DOHH2 (cell line): ENCODE results near the gene USH2A.

ENCODE experiments used
- H3F3A ChIP-seq: fragments of 200-600 bp; sonication (generic), shearing (Covaris generic); 2 replicates; pipeline ENCODE4 v1.6.0; 2016; ENCODE audit warnings: antibody characterized with exemption, mild to moderate bottlenecking; ENCODE audit not compliant: control insufficient read depth, insufficient read depth
- H3K27ac ChIP-seq: fragments of 200-600 bp; sonication (generic); 2 replicates; pipeline ENCODE4 v1.5.1; 2014; ENCODE audit warnings: low read depth, mild to moderate bottlenecking, low read length, moderate library complexity
- H3K27me3 ChIP-seq: fragments of 200-600 bp; sonication (generic); 2 replicates; pipeline ENCODE4 v1.6.1; 2014; ENCODE audit warnings: mild to moderate bottlenecking, low read length, mixed read lengths; ENCODE audit not compliant: control insufficient read depth
- H3K36me3 ChIP-seq: fragments of 200-600 bp; sonication (generic); 2 replicates; pipeline ENCODE4 v1.6.1; 2014; ENCODE audit warnings: mild to moderate bottlenecking, low read length, moderate library complexity, mixed read lengths; ENCODE audit not compliant: control insufficient read depth
- H3K4me1 ChIP-seq: fragments of 200-600 bp; sonication (generic); 2 replicates; pipeline ENCODE4 v1.6.1; 2014; ENCODE audit warnings: mild to moderate bottlenecking, low read length, mixed read lengths; ENCODE audit not compliant: control insufficient read depth
- H3K4me2 ChIP-seq: fragments of 200-600 bp; sonication (generic); 2 replicates; pipeline ENCODE4 v1.6.0; 2014; ENCODE audit warnings: mild to moderate bottlenecking, low read length, moderate library complexity
- H3K4me3 ChIP-seq: fragments of 200-600 bp; sonication (generic); 2 replicates; pipeline ENCODE4 v1.5.1; 2014; ENCODE audit warnings: mild to moderate bottlenecking, low read length, mixed read lengths
- H3K79me2 ChIP-seq: fragments of 200-600 bp; sonication (generic); 2 replicates; pipeline ENCODE4 v1.6.1; 2014; ENCODE audit warnings: mild to moderate bottlenecking, low read length, mixed read lengths; ENCODE audit not compliant: control insufficient read depth
- H3K9me2 ChIP-seq: fragments of 200-600 bp; sonication (generic); replicated peaks from 2 replicates; pipeline ENCODE4 v1.6.1; 2014; ENCODE audit warnings: mild to moderate bottlenecking, low read length, mixed read lengths; ENCODE audit not compliant: control insufficient read depth
- H3K9me3 ChIP-seq: fragments of 200-600 bp; sonication (generic); 2 replicates; pipeline ENCODE4 v1.6.1; 2014; ENCODE audit warnings: antibody characterized with exemption, low read length, mixed read lengths; ENCODE audit not compliant: control insufficient read depth, insufficient read depth
- H4K20me1 ChIP-seq: fragments of 200-600 bp; sonication (generic); 2 replicates; pipeline ENCODE4 v1.6.0; 2014; ENCODE audit warnings: low read depth, mild to moderate bottlenecking, antibody characterized with exemption, low read length, moderate library complexity; ENCODE audit not compliant: control insufficient read depth, insufficient read depth
- CTCF ChIP-seq: fragments of 200-600 bp; sonication (generic); IDR thresholded peaks from one replicate; pipeline ENCODE4 v1.5.1; 2014; ENCODE audit warnings: antibody characterized with exemption, mild to moderate bottlenecking, low read depth, low read length; ENCODE audit not compliant: poor library complexity, severe bottlenecking
- EZH2phosphoT487 ChIP-seq: fragments of 200-600 bp; sonication (generic); IDR thresholded peaks from 2 replicates; pipeline ENCODE4 v1.6.1; 2017; ENCODE audit warnings: borderline replicate concordance, mild to moderate bottlenecking, antibody characterized with exemption, low read length, moderate library complexity, mixed read lengths

Gene USH2A

GRCh38 chr1:215926670-215927069 is 496.6 kb downstream of the USH2A start:
- Histone ChIP-seq H3K9me3 (no peaks in the 10 kb centered on the region), H3K9me2 (no peaks in the 10 kb centered on the region), H3K4me3 (no peak overlapping the region), H3K4me2 (no peak overlapping the region), H3K4me1 (no peaks in the 10 kb centered on the region), H3K79me2 (no peaks in the 10 kb centered on the region), H3K36me3 (no peaks in the 10 kb centered on the region), H3K27ac (no peak overlapping the region), H4K20me1 (no peaks in the 10 kb centered on the region), H3K27me3 (no peaks in the 10 kb centered on the region), H3F3A (no peaks in the 10 kb centered on the region)
- no peak for TF ChIP-seq CTCF
- TF ChIP-seq EZH2phosphoT487, result no peak

GRCh38 chr1:215923129-215923824 is 500.0 kb downstream of the USH2A start:
- H3F3A ChIP-seq, result no peaks in the 10 kb centered on the region
- no peaks in the 10 kb centered on the region for H3K27me3 ChIP-seq
- H3K79me2 ChIP-seq, result no peaks in the 10 kb centered on the region
- H3K9me2 ChIP-seq, result no peaks in the 10 kb centered on the region
- no peaks in the 10 kb centered on the region for H4K20me1 ChIP-seq
- no peaks in the 10 kb centered on the region for H3K36me3 ChIP-seq
- H3K9me3 ChIP-seq, result no peaks in the 10 kb centered on the region
- H3K4me1 ChIP-seq, result no peaks in the 10 kb centered on the region
- no peak for TF ChIP-seq CTCF
- TF ChIP-seq EZH2phosphoT487, result no peak
- no peak overlapping the region for H3K4me3 ChIP-seq
- no peak overlapping the region for H3K27ac ChIP-seq
- H3K4me2 ChIP-seq, result no peak overlapping the region

GRCh38 chr1:215911406-215911968 is 511.8 kb downstream of the USH2A start:
- H3K4me3 ChIP-seq, result no peak overlapping the region
- no peak overlapping the region for H3K4me2 ChIP-seq
- H3K27ac ChIP-seq, result no peak overlapping the region
- no peaks in the 10 kb centered on the region for H3F3A ChIP-seq
- H3K9me2 ChIP-seq, result no peaks in the 10 kb centered on the region
- no peaks in the 10 kb centered on the region for H3K27me3 ChIP-seq
- no peaks in the 10 kb centered on the region for H3K79me2 ChIP-seq
- H3K36me3 ChIP-seq, result no peaks in the 10 kb centered on the region
- no peaks in the 10 kb centered on the region for H3K4me1 ChIP-seq
- no peak for TF ChIP-seq CTCF
- TF ChIP-seq EZH2phosphoT487, result no peak
- no peaks in the 10 kb centered on the region for H4K20me1 ChIP-seq
- H3K9me3 ChIP-seq, result no peaks in the 10 kb centered on the region
